K562 (cell line): ENCODE data around the gene MGAT5.

Experiments
- ZNF12 ChIP-seq: sonication (generic); formaldehyde crosslinking; IDR thresholded peaks from 2 replicates; pipeline ENCODE4 v1.4.0; 2020; ENCODE audit warnings: mild to moderate bottlenecking, missing genetic modification reagents
- ZNF134 ChIP-seq: fragments of 250-450 bp; sonication (Bioruptor Pico); conservative IDR thresholded peaks from 2 replicates; pipeline ENCODE4 v1.4.0; 2020
- TF ChIP-seq, protein P1 (sequence below), 3 experiments: IDR thresholded peaks in 2 of 3; conservative IDR thresholded peaks in 1 of 3; 2 replicates each; pipeline ENCODE4 v1.5.1; 2011 to 2012; ENCODE audit warnings: low read length in 3 of 3, mild to moderate bottlenecking in 3 of 3, control low read depth in 2 of 3, improper control_type of control experiment in 1 of 3, inconsistent platforms in 1 of 3, low read depth in 1 of 3, mixed read lengths in 1 of 3, moderate library complexity in 1 of 3; ENCODE audit not compliant: insufficient read depth in 2 of 3

DNA sequence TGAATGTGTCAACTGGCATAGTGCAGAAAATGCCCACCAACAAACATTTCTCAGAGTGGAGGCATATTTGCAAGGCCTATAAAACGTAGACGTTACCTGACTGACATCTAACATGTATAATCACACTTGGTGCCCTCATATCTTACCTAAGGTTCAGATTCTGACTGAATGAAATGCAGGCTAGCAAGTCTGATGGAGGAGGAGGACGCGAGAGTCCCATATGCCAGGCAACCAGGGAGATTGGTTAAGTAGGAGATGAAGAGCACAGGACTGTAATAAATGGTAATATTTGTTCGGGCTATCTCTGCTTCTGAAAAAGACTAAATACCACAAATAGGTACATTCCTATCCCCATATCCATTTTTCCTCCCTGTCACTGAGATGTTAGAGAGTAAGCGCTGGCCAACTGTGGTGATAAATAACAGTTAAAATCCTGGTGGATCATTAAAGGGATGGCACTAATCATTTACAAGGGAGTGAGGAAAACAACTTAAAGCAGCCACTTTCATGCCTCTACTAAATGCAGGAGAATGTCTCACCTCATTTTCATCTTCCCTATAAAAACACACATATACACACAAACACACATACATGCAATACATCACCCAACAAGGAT is 247.7 kb downstream of the MGAT5 start:
- TF ChIP-seq ZNF134 (CRISPR knock-in tag) (no peak), ZNF12 (no peak)
- TF ChIP-seq, protein P1, sequence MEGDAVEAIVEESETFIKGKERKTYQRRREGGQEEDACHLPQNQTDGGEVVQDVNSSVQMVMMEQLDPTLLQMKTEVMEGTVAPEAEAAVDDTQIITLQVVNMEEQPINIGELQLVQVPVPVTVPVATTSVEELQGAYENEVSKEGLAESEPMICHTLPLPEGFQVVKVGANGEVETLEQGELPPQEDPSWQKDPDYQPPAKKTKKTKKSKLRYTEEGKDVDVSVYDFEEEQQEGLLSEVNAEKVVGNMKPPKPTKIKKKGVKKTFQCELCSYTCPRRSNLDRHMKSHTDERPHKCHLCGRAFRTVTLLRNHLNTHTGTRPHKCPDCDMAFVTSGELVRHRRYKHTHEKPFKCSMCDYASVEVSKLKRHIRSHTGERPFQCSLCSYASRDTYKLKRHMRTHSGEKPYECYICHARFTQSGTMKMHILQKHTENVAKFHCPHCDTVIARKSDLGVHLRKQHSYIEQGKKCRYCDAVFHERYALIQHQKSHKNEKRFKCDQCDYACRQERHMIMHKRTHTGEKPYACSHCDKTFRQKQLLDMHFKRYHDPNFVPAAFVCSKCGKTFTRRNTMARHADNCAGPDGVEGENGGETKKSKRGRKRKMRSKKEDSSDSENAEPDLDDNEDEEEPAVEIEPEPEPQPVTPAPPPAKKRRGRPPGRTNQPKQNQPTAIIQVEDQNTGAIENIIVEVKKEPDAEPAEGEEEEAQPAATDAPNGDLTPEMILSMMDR (IDR thresholded peaks at IDR 0.05 in 2 of 3, conservative IDR thresholded peaks at IDR 0.05 in 1 of 3; ENCODE audit: insufficient read depth in 2 of 3, low read depth in 1 of 3, low read length in 3 of 3): no peak
